Testis (tissue), 3 donors: ENCODE measurements around the gene NRIP1. TPM values are rescaled to one million over a fixed set of nuclear protein-coding genes. Genes with fewer than 3 reads are reported as not detected.

Experiments
- DNase-seq: peaks from one replicate; pipeline ENCODE4 v3.0.0-alpha.2; 2019
- H3K27ac ChIP-seq, 2 donors: fragments of 200-600 bp; sonication (generic); one replicate each; pipeline ENCODE4 v1.5.1; 2019
- H3K27me3 ChIP-seq: fragments of 200-600 bp; sonication (generic); one replicate; pipeline ENCODE4 v1.5.1; 2019
- H3K36me3 ChIP-seq: fragments of 200-600 bp; sonication (generic); one replicate; pipeline ENCODE4 v1.5.1; 2017; ENCODE audit warnings: low read depth; ENCODE audit errors: missing control alignments
- H3K4me1 ChIP-seq: fragments of 200-600 bp; sonication (generic); one replicate; pipeline ENCODE4 v1.5.1; 2019
- H3K4me3 ChIP-seq, 2 donors: fragments of 200-600 bp; sonication (generic); one replicate each; pipeline ENCODE4 v1.5.1; 2017 to 2019
- H3K9me3 ChIP-seq: fragments of 200-600 bp; sonication (generic); one replicate; pipeline ENCODE4 v1.5.1; 2017
- POLR2A ChIP-seq: fragments of 450-650 bp; IDR thresholded peaks from one replicate; pipeline ENCODE4 v1.6.1; 2017; ENCODE audit warnings: antibody characterized with exemption, mild to moderate bottlenecking, moderate library complexity
- WGBS, 2 donors: methylation state at CpG; one replicate each; pipeline ENCODE4 v1.1.5; 2018; 5-methylcytosine and 5-hydroxymethylcytosine counted together
- intact Hi-C: fragments of 100-400 bp; cut with DNase I; formaldehyde crosslinking; loops from one replicate; pipeline ENCODE4 v1.15.1; 2023; ENCODE audit warnings: low total_unique reads
- polyA plus RNA-seq: library from polyadenylated mRNA; stranded (reverse); fragments of 350-450 nt; fragmentation: Illumina TruSeq; extraction: RNeasy Lipid Tissue Mini Kit (QIAGEN cat#74804); gene quantifications from one replicate; pipeline ENCODE4 v1.2.3, GENCODE V29; 2014; ENCODE audit warnings: low read depth, low replicate concordance; ENCODE audit not compliant: insufficient read depth
- total RNA-seq, 2 donors: library from RNA; depleted of rRNA; stranded (reverse); fragments of >200 nt; gene quantifications; one replicate each; pipeline ENCODE4 v1.2.3, GENCODE V29; 2016
- TF ChIP-seq, protein P1 (sequence below), 3 experiments: fragments of 450-650 bp in 2 of 3; fragments of 200-600 bp in 1 of 3; sonication (generic) in 1 of 3; IDR thresholded peaks; one replicate each; pipeline ENCODE4 v1.5.1; 2016 to 2019; ENCODE audit warnings: antibody characterized with exemption in 3 of 3, mild to moderate bottlenecking in 2 of 3, moderate library complexity in 1 of 3

Gene NRIP1
- total and polyA plus RNA-seq, 3 donors from 2014 or later: 18.0 to 36.1 (median 26.8) TPM

DNA sequence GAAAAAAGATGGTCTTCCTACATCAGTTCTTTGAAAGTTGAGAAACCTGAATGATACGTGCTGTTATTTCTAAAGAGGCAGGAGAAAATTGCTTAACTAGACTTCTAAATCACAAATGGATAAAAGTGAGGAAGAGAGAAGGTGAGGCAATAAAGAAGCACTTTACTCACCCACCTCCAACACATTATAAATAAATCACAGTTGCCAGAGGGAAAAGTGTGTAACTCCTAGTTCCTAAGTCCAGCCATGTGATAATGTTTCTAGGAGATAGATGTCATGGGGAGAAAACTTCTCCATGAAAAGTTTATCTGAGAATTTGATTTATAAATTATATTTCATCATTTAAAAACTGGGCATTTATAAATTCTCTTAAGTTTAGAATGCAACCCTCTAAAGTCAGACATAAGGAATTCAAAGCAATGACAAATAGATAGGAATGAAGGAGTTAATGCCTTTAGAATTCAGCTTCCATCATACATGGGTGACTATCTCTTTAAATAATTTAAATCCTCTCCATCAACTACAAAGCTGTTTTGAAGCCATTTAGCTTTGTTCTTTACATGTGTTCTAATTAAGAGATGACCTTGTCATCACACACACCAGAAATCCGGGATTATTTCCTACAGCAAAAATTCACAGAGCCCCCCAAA is 60.0 kb downstream of the NRIP1 start:
- no peak for DNase-seq
- Histone ChIP-seq H3K27ac (peak overlapping the region; percentile 12 to 31), H3K36me3 (no peaks in the 10 kb centered on the region), H3K4me3 (no peak overlapping the region), H3K9me3 (no peaks in the 10 kb centered on the region), H3K27me3 (no peaks in the 10 kb centered on the region), H3K4me1 (peaks cover 23% of the 10 kb centered on the region)
- 51 to 62% methylated on average over 2 of the region's 2 CpGs for WGBS, 2 donors
- TF ChIP-seq, protein P1, sequence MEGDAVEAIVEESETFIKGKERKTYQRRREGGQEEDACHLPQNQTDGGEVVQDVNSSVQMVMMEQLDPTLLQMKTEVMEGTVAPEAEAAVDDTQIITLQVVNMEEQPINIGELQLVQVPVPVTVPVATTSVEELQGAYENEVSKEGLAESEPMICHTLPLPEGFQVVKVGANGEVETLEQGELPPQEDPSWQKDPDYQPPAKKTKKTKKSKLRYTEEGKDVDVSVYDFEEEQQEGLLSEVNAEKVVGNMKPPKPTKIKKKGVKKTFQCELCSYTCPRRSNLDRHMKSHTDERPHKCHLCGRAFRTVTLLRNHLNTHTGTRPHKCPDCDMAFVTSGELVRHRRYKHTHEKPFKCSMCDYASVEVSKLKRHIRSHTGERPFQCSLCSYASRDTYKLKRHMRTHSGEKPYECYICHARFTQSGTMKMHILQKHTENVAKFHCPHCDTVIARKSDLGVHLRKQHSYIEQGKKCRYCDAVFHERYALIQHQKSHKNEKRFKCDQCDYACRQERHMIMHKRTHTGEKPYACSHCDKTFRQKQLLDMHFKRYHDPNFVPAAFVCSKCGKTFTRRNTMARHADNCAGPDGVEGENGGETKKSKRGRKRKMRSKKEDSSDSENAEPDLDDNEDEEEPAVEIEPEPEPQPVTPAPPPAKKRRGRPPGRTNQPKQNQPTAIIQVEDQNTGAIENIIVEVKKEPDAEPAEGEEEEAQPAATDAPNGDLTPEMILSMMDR (IDR thresholded peaks at IDR 0.05): no peak
- TF ChIP-seq POLR2A: no peak
- intact Hi-C loops: no loop called here

DNA sequence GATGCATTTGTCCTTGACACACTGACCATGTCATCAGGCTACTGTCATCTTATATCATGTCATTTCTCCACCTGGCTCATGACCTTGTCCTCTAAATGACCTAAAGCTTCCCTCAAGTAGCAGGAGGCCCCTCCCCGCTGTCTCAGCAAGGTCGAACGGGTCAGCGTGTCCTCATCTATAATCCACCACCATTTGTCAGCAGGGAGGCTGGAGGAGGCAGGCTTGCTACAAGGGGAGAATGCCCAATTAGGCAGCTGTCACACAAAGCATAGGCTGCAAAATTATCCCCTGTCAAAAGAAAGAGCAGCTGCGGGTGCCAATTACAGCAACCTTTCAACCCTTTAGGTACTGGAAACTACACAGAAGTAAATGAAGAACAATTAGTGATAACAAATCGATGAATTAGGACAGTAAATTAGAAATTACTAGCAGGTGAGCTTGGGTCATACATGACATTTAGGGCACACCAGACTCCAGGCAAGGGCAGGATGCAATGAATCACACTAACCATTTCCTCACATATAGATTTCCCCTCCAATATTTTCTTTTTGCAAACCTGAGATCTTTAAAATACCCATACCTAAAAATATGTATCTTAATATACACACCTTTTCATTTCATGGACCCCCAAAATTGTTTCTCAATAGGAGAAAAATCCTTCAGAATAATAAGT is 61.2 kb downstream of the NRIP1 start:
- intact Hi-C loops: no loop called here
- H3K4me3 ChIP-seq: no peak overlapping the region
- WGBS, 2 donors: 64 to 84% methylated on average over 6 of the region's 6 CpGs
- H3K27ac ChIP-seq: no peak overlapping the region
- TF ChIP-seq, protein P1 (IDR thresholded peaks at IDR 0.05): no peak
- no peak for TF ChIP-seq POLR2A
- H3K4me1 ChIP-seq: peaks cover 23% of the 10 kb centered on the region
- no peaks in the 10 kb centered on the region for H3K36me3 ChIP-seq
- H3K9me3 ChIP-seq: no peaks in the 10 kb centered on the region
- peak; percentile 20 for DNase-seq
- H3K27me3 ChIP-seq: no peaks in the 10 kb centered on the region

DNA sequence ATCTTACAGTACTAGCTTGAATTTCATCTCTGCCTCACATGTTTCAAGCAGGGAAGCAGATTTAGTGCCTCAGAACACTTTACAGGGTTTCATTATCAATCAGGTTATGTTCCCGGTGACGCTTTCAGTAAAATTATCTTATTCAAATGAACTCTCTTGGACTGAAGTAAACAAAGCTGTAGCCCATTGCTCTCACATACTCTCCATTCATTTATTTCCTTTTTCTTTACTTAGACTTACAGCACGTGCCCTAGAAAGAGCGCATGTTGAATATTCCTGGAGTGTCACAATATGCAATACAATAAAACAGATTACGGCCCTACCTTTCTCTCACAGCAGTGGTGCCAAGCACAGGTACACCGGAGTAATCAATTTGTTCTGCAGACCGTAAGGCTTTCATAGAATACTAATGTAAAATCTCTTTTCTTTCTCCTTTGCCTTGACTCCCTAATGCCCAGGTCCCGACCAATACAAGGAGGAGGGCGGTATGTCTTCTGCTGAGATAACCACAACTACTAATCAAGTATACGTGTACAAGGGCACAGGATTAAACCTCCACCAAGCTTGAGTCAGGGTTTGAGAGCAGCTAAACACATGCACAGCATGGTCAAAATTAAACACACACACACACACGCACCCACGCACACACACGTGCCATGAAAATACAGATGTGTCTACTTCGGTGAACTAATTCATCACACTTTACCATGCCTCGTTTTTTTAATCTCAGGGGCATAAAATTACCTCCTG is 62.8 kb downstream of the NRIP1 start:
- Histone ChIP-seq H3K9me3 (no peaks in the 10 kb centered on the region), H3K27ac (no peak overlapping the region), H3K4me1 (peaks cover 18% of the 10 kb centered on the region), H3K27me3 (no peaks in the 10 kb centered on the region), H3K4me3 (no peak overlapping the region), H3K36me3 (no peaks in the 10 kb centered on the region)
- no peak for DNase-seq
- WGBS, 2 donors: 58 to 73% methylated on average over 15 of the region's 15 CpGs
- intact Hi-C loops: no loop called here
- TF ChIP-seq POLR2A: no peak
- TF ChIP-seq, protein P1 (IDR thresholded peaks at IDR 0.05): no peak

DNA sequence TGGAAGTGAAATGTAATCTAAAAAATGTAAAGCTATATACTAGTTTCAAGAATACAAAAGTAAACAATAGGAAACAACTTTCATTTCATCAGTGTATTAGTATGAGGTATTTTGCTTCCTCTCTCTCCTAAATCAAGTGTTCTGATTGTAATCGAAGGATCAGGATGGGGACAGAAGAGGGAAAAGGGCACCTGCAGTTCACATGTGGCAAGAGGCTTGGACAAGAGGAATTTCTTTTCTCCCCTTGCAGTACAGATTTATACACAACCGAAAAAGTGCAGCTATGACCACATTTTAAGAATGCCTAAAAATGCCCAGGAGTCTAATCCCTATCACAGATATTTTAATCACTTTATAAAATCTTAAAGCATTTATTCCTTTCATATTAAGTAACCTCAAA is 63.7 kb downstream of the NRIP1 start:
- Histone ChIP-seq H3K36me3 (no peaks in the 10 kb centered on the region), H3K4me3 (no peak overlapping the region), H3K27ac (no peak overlapping the region), H3K4me1 (peaks cover 13% of the 10 kb centered on the region), H3K27me3 (no peaks in the 10 kb centered on the region), H3K9me3 (no peaks in the 10 kb centered on the region)
- no peak for DNase-seq
- TF ChIP-seq POLR2A: no peak
- TF ChIP-seq, protein P1 (IDR thresholded peaks at IDR 0.05): no peak
- intact Hi-C loops: no loop called here
- 47 to 56% methylated on average over 2 of the region's 2 CpGs for WGBS, 2 donors
